ENCODE data around the gene RSAD1. TPM values are rescaled to one million over a fixed set of nuclear protein-coding genes. Genes with fewer than 3 reads are reported as not detected.

Gene RSAD1
- total RNA-seq, 1 experiment from 2014 or later, result 28.7 TPM

- no peak for TF ChIP-seq CTCF (IDR thresholded peaks at IDR 0.05; ENCODE audit: unreplicated experiment)
- Mint-ChIP-seq H3K27me3 (ENCODE audit: insufficient read depth, unreplicated experiment) (no peaks in the 10 kb centered on the region), H3K4me3 (ENCODE audit: unreplicated experiment) (no peak overlapping the region), H3K27ac (ENCODE audit: low read depth, unreplicated experiment) (no peak overlapping the region), H3K36me3 (ENCODE audit: insufficient read depth, unreplicated experiment) (no peaks in the 10 kb centered on the region), H3K9me3 (ENCODE audit: unreplicated experiment) (no peaks in the 10 kb centered on the region), H3K4me1 (ENCODE audit: insufficient read depth, unreplicated experiment) (peaks cover 14% of the 10 kb centered on the region)
- POLR2A ChIA-PET, result interaction anchor here (0.6 to 9.6 kb wide), 3 partner anchors 17 to 49 kb away, joined by 3 to 76 read pairs (median 3); partner anchors contain the start of gene ACSF2
- DNase-seq (ENCODE audit: unreplicated experiment), result no peak
- BruUV-seq (replicated peaks), result no TSS peak
- CTCF ChIA-PET, result interaction anchor here (0.6 kb wide), 1 partner anchor 241 kb away, joined by 3 read pairs; no protein-coding TSS in a partner anchor
- intact Hi-C loops (cut with micrococcal nuclease), result no loop called here
Measured at GRCh38 chr17:50445730-50446325, 32.8 kb upstream of the RSAD1 start.

GRCh38 chr17:50447870-50448595 is 30.6 kb upstream of the RSAD1 start:
- BruUV-seq (replicated peaks), result no TSS peak
- POLR2A ChIA-PET, result interaction anchor here (0.7 to 1.5 kb wide), 4 partner anchors 13 to 83 kb away, joined by 3 to 4 read pairs (median 3); partner anchors contain the start of gene LRRC59

GRCh38 chr17:50448643-50449042 is 30.0 kb upstream of the RSAD1 start:
- POLR2A ChIA-PET, result no interaction called here
- peaks cover 5% of the 10 kb centered on the region for H3K36me3 Mint-ChIP-seq (ENCODE audit: insufficient read depth, unreplicated experiment)
- no TSS peak for BruUV-seq (replicated peaks)

More at GRCh38 chr17:50447870-50448595, 30.6 kb upstream of the RSAD1 start:
- TF ChIP-seq CTCF (IDR thresholded peaks at IDR 0.05; ENCODE audit: unreplicated experiment), result no peak
- intact Hi-C loops (cut with micrococcal nuclease), result no loop called here
- H3K4me3 Mint-ChIP-seq (ENCODE audit: unreplicated experiment), result no peak overlapping the region
- DNase-seq (ENCODE audit: unreplicated experiment), result no peak
- CTCF ChIA-PET, result interaction anchor here (0.6 kb wide), 1 partner anchor 13 kb away, joined by 4 read pairs; no protein-coding TSS in a partner anchor
- H3K36me3 Mint-ChIP-seq (ENCODE audit: insufficient read depth, unreplicated experiment), result no peaks in the 10 kb centered on the region
- no peaks in the 10 kb centered on the region for H3K27me3 Mint-ChIP-seq (ENCODE audit: insufficient read depth, unreplicated experiment)
- no peaks in the 10 kb centered on the region for H3K9me3 Mint-ChIP-seq (ENCODE audit: unreplicated experiment)
- peaks cover 27% of the 10 kb centered on the region for H3K4me1 Mint-ChIP-seq (ENCODE audit: insufficient read depth, unreplicated experiment)
- H3K27ac Mint-ChIP-seq (ENCODE audit: low read depth, unreplicated experiment), result no peak overlapping the region

More at GRCh38 chr17:50448643-50449042, 30.0 kb upstream of the RSAD1 start:
- Mint-ChIP-seq H3K9me3 (ENCODE audit: unreplicated experiment) (no peaks in the 10 kb centered on the region), H3K27ac (ENCODE audit: low read depth, unreplicated experiment) (no peak overlapping the region), H3K27me3 (ENCODE audit: insufficient read depth, unreplicated experiment) (no peaks in the 10 kb centered on the region), H3K4me3 (ENCODE audit: unreplicated experiment) (no peak overlapping the region), H3K4me1 (ENCODE audit: insufficient read depth, unreplicated experiment) (peaks cover 21% of the 10 kb centered on the region)
- TF ChIP-seq CTCF (IDR thresholded peaks at IDR 0.05; ENCODE audit: unreplicated experiment), result no peak
- intact Hi-C loops (cut with micrococcal nuclease), result no loop called here
- CTCF ChIA-PET, result no interaction called here
- DNase-seq (ENCODE audit: unreplicated experiment), result no peak
